HCT116 (cell line): ENCODE measurements around the gene PFKFB3. TPM values are rescaled to one million over a fixed set of nuclear protein-coding genes. Genes with fewer than 3 reads are reported as not detected.

ENCODE experiments used
- ATAC-seq: fragments of 200-7000 bp; cut with Tn5 transposase; 2 replicates; pipeline ENCODE4 v1.9.1; 2020; ENCODE audit warnings: mild to moderate bottlenecking, moderate library complexity
- BruUV-seq: library from RNA; stranded (reverse); fragments of 400-500 nt; replicated peaks from 2 replicates; lab custom pipeline; 2021; lab: Mats Ljungman, UMichigan
- CTCF ChIA-PET: fragments of 300-600 bp; sonication (Branson Sonifier 250); formaldehyde crosslinking; loops from one replicate; lab custom pipeline; 2021; ENCODE audit warnings: antibody characterized with exemption; lab: Charles Lee
- POLR2A ChIA-PET: fragments of 300-600, 350-600 bp; sonication (Branson Sonifier 250); formaldehyde crosslinking; loops from one replicate; lab custom pipeline; 2021; ENCODE audit warnings: antibody characterized with exemption; lab: Charles Lee
- RAD21 ChIA-PET, 2 experiments: fragments of 300-600 bp; sonication (Branson Sonifier 250); formaldehyde crosslinking; loops; one replicate each; lab custom pipeline; 2023; ENCODE audit warnings: low total read pairs in 2 of 2; ENCODE audit not compliant: uncharacterized antibody in 2 of 2, unreplicated experiment in 2 of 2, low non-redundant PET in 1 of 2; lab: Charles Lee
- DNase-seq: peaks from one replicate; pipeline ENCODE4 v3.0.0-alpha.2; 2010; ENCODE audit warnings: low read depth, low spot score
- H2AFZ ChIP-seq: fragments of 200-600 bp; shearing (Covaris generic), sonication (generic); 2 replicates; pipeline ENCODE4 v1.6.1; 2017; ENCODE audit warnings: low read depth, mixed run types, mixed read lengths, antibody characterized with exemption, low read length; ENCODE audit not compliant: poor library complexity, severe bottlenecking
- H3K27ac ChIP-seq: 2 replicates; pipeline ENCODE4 v1.5.1; 2012; ENCODE audit warnings: low read depth, low read length
- H3K27me3 ChIP-seq: fragments of 200-600 bp; sonication (generic); 2 replicates; pipeline ENCODE4 v1.6.1; 2016; ENCODE audit warnings: mixed run types, low read length, mixed read lengths; ENCODE audit not compliant: insufficient read depth
- H3K36me3 ChIP-seq, 2 experiments: fragments of 200-500 bp in 1 of 2; fragments of 200-600 bp in 1 of 2; sonication (Bioruptor generic) in 1 of 2; sonication (generic) in 1 of 2; 2 replicates each; pipeline versions ENCODE4 v1.5.1 to v1.6.1; 2014 to 2016; ENCODE audit warnings: low read length in 2 of 2, inconsistent platforms in 1 of 2, mixed read lengths in 1 of 2, mixed run types in 1 of 2; ENCODE audit not compliant: insufficient read depth in 2 of 2, control insufficient read depth in 1 of 2
- H3K4me1 ChIP-seq, 2 experiments: fragments of 200-600 bp in 1 of 2; sonication (generic) in 1 of 2; 2 replicates each; pipeline versions ENCODE4 v1.5.1 to v1.6.1; 2012 to 2017; ENCODE audit warnings: low read length in 2 of 2, inconsistent platforms in 1 of 2, mild to moderate bottlenecking in 1 of 2, mixed read lengths in 1 of 2, mixed run types in 1 of 2, moderate library complexity in 1 of 2; ENCODE audit not compliant: insufficient read depth in 2 of 2, control insufficient read depth in 1 of 2
- H3K4me2 ChIP-seq: fragments of 200-600 bp; sonication (generic); 2 replicates; pipeline ENCODE4 v1.6.1; 2017; ENCODE audit warnings: mixed run types, low read length, mixed read lengths
- H3K4me3 ChIP-seq, 2 experiments: fragments of 200-600 bp in 1 of 2; sonication (generic) in 1 of 2; replicated peaks in 1 of 2; 2 replicates each; pipeline ENCODE4 v1.5.1; 2011 to 2016; ENCODE audit warnings: low read length in 2 of 2, control low read depth in 1 of 2, low read depth in 1 of 2, mild to moderate bottlenecking in 1 of 2, mixed read lengths in 1 of 2, mixed run types in 1 of 2
- H3K79me2 ChIP-seq: fragments of 200-600 bp; sonication (generic); 2 replicates; pipeline ENCODE4 v1.6.1; 2017; ENCODE audit warnings: mild to moderate bottlenecking, mixed run types, low read length, moderate library complexity, mixed read lengths; ENCODE audit not compliant: insufficient read depth
- H3K9ac ChIP-seq: fragments of 200-600 bp; sonication (generic); 2 replicates; pipeline ENCODE4 v1.6.1; 2016; ENCODE audit warnings: low read length, mixed read lengths
- H3K9me2 ChIP-seq: fragments of 200-600 bp; sonication (generic), shearing (Covaris generic); 2 replicates; pipeline ENCODE4 v1.6.1; 2017; ENCODE audit warnings: mixed run types, mild to moderate bottlenecking, moderate library complexity; ENCODE audit not compliant: insufficient read depth
- H3K9me3 ChIP-seq, 2 experiments: fragments of 200-500 bp in 1 of 2; fragments of 200-600 bp in 1 of 2; sonication (Bioruptor generic) in 1 of 2; sonication (generic) in 1 of 2; 2 replicates each; pipeline ENCODE4 v1.6.1; 2014 to 2017; ENCODE audit warnings: low read length in 2 of 2, mixed read lengths in 2 of 2, inconsistent platforms in 1 of 2, low read depth in 1 of 2, mild to moderate bottlenecking in 1 of 2, mixed run types in 1 of 2, moderate library complexity in 1 of 2; ENCODE audit not compliant: control insufficient read depth in 1 of 2, insufficient read depth in 1 of 2
- H4K20me1 ChIP-seq: fragments of 200-600 bp; sonication (generic), shearing (Covaris generic); 2 replicates; pipeline ENCODE4 v1.6.1; 2017; ENCODE audit warnings: mixed run types, mild to moderate bottlenecking, moderate library complexity; ENCODE audit not compliant: insufficient read depth
- CEBPB ChIP-seq: IDR thresholded peaks from 2 replicates; pipeline ENCODE4 v1.6.1; 2012; ENCODE audit warnings: low read depth
- CTCF ChIP-seq, 3 experiments: fragments of 200-600 bp in 1 of 3; sonication (generic) in 1 of 3; IDR thresholded peaks in 2 of 3; conservative IDR thresholded peaks in 1 of 3; 2 replicates each; pipeline ENCODE4 v1.5.1; 2012 to 2017; ENCODE audit warnings: low read depth in 2 of 3, low read length in 2 of 3, antibody characterized with exemption in 1 of 3, borderline replicate concordance in 1 of 3, control low read depth in 1 of 3, mild to moderate bottlenecking in 1 of 3, mixed read lengths in 1 of 3, mixed run types in 1 of 3, moderate library complexity in 1 of 3; ENCODE audit not compliant: insufficient read depth in 1 of 3
- EGR1 ChIP-seq: IDR thresholded peaks from 2 replicates; pipeline ENCODE4 v1.6.1; 2012; ENCODE audit warnings: low read depth
- ELF1 ChIP-seq: IDR thresholded peaks from 2 replicates; pipeline ENCODE4 v1.6.1; 2012; ENCODE audit warnings: low read depth, borderline replicate concordance
- EZH2 ChIP-seq: fragments of 200-600 bp; sonication (generic); IDR thresholded peaks from 2 replicates; pipeline ENCODE4 v1.6.1; 2017; ENCODE audit warnings: antibody characterized with exemption, mixed run types
- EZH2phosphoT487 ChIP-seq: fragments of 200-600 bp; IDR thresholded peaks from 2 replicates; pipeline ENCODE4 v1.6.1; 2018; ENCODE audit warnings: antibody characterized with exemption, borderline replicate concordance
- FOSL1 ChIP-seq: IDR thresholded peaks from 2 replicates; pipeline ENCODE4 v1.6.1; 2012; ENCODE audit warnings: low read depth
- MAX ChIP-seq: IDR thresholded peaks from 2 replicates; pipeline ENCODE4 v1.6.1; 2012
- POLR2A ChIP-seq: IDR thresholded peaks from 2 replicates; pipeline ENCODE4 v1.7.0; 2011; ENCODE audit warnings: borderline replicate concordance; ENCODE audit not compliant: insufficient read depth, insufficient read length; ENCODE audit errors: extremely low read depth
- POLR2AphosphoS5 ChIP-seq: IDR thresholded peaks from 2 replicates; pipeline ENCODE4 v1.6.1; 2011; ENCODE audit warnings: mild to moderate bottlenecking, low read depth, low read length, moderate library complexity
- REST ChIP-seq: IDR thresholded peaks from 2 replicates; pipeline ENCODE4 v1.6.1; 2012; ENCODE audit warnings: low read depth
- SIN3A ChIP-seq: IDR thresholded peaks from 2 replicates; pipeline ENCODE4 v1.6.1; 2012; ENCODE audit warnings: low read depth
- SP1 ChIP-seq: IDR thresholded peaks from 2 replicates; pipeline ENCODE4 v1.6.1; 2012; ENCODE audit warnings: low read depth
- SRF ChIP-seq: IDR thresholded peaks from 2 replicates; pipeline ENCODE4 v1.6.1; 2012; ENCODE audit warnings: low read depth
- YY1 ChIP-seq: IDR thresholded peaks from 2 replicates; pipeline ENCODE4 v1.6.1; 2011; ENCODE audit warnings: low read length, low read depth, moderate library complexity, mild to moderate bottlenecking; ENCODE audit not compliant: insufficient replicate concordance; ENCODE audit errors: extremely low read depth
- ZBTB33 ChIP-seq: IDR thresholded peaks from 2 replicates; pipeline ENCODE4 v1.6.1; 2011; ENCODE audit warnings: mild to moderate bottlenecking, low read length, moderate library complexity; ENCODE audit not compliant: insufficient replicate concordance; ENCODE audit errors: extremely low read depth
- ZFX ChIP-seq: fragments of 450-650 bp; IDR thresholded peaks from 2 replicates; pipeline ENCODE4 v1.6.1; 2017
- intact Hi-C: fragments of 100-400 bp; cut with micrococcal nuclease; formaldehyde crosslinking; loops from 2 replicates; pipeline ENCODE4 v1.10.0; 2022
- total RNA-seq: library from RNA; stranded (reverse); gene quantifications from one replicate; pipeline ENCODE4 v1.2.1, GENCODE V29; 2021; ENCODE audit not compliant: unreplicated experiment

The PFKFB3 gene
- total RNA-seq, 1 experiment from 2014 or later: 50.8 TPM

- Histone ChIP-seq H3K4me3 (no peak overlapping the region), H3K79me2 (no peaks in the 10 kb centered on the region), H3K4me1 (peaks cover 35 to 65% of the 10 kb centered on the region in 2 experiments), H3K36me3 (no peaks in the 10 kb centered on the region), H3K9ac (no peak overlapping the region), H4K20me1 (no peaks in the 10 kb centered on the region), H3K9me3 (no peaks in the 10 kb centered on the region), H3K27ac (no peak overlapping the region), H3K4me2 (peak overlapping the region; percentile 61), H3K27me3 (no peaks in the 10 kb centered on the region), H3K9me2 (no peaks in the 10 kb centered on the region), H2AFZ (no peak overlapping the region)
- ChIA-PET CTCF (no interaction called here), POLR2A (interaction anchor here (1.3 kb wide), 1 partner anchor 95 kb away, joined by 3 read pairs; the partner anchor contains the start of gene PFKFB3), RAD21 (no interaction called here)
- ATAC-seq: no peak
- no peak for TF ChIP-seq FOSL1
- TF ChIP-seq SP1: no peak
- TF ChIP-seq SRF: no peak
- no peak for TF ChIP-seq POLR2AphosphoS5
- TF ChIP-seq EGR1: no peak
- no peak for TF ChIP-seq MAX
- TF ChIP-seq ELF1: no peak
- no peak for TF ChIP-seq SIN3A
- no peak for TF ChIP-seq REST
- no peak for TF ChIP-seq ZBTB33
- no peak for TF ChIP-seq POLR2A
- no peak for TF ChIP-seq ZFX
- TF ChIP-seq YY1: no peak
- no peak for TF ChIP-seq CTCF (IDR thresholded peaks at IDR 0.05 in 2 of 3, conservative IDR thresholded peaks at IDR 0.05 in 1 of 3; ENCODE audit: borderline replicate concordance in 1 of 3, insufficient read depth in 1 of 3, low read depth in 2 of 3, low read length in 2 of 3)
- no peak for TF ChIP-seq EZH2
- TF ChIP-seq EZH2phosphoT487: no peak
- no peak for TF ChIP-seq CEBPB
- intact Hi-C loops: no loop called here
- no peak for DNase-seq
- BruUV-seq: no TSS peak
Measured at GRCh38 chr10:6297522-6297921, 94.8 kb downstream of the PFKFB3 start.
